HG03442 (cell line): ENCODE results near the gene SERPIND1.

Source experiments
- ATAC-seq: cut with Tn5 transposase; IDR thresholded peaks from one replicate; pipeline ENCODE4 v1.9.1; 2021; ENCODE audit warnings: mild to moderate bottlenecking, moderate library complexity; ENCODE audit not compliant: unreplicated experiment

The SERPIND1 gene

DNA sequence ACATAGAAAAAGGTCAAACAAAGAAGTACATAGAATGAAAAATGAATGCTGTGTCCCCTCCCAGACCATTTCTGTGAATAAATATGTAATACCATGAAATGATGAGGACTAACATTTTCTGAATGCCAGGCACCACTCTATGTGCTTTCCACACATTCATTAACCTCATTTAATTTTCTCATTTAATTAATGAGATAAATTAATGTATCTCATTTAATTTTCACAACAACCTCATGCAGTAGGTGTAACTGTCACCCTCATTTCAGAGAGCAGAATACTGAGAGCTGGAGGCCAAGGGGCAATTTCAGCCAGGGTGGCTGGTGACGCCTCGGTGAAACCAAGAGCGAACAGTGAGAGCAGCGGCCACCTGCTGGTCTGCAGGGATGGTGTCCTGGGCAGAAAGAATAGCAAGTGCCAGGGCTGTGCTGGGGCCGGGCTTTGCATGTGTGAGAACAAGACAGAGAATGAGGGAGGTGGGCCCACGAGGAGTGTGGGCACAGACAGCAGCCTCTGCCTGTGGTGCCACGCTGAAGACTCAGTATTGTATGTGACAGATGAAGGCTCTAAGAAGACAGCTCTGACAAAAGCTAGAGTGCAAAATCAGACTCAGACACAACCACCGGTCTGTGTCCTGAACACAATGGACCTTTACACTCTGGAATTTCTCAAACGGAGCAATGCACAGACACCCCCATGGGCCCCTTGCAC, 1.8 kb upstream of the SERPIND1 start:
- no peak for ATAC-seq

DNA sequence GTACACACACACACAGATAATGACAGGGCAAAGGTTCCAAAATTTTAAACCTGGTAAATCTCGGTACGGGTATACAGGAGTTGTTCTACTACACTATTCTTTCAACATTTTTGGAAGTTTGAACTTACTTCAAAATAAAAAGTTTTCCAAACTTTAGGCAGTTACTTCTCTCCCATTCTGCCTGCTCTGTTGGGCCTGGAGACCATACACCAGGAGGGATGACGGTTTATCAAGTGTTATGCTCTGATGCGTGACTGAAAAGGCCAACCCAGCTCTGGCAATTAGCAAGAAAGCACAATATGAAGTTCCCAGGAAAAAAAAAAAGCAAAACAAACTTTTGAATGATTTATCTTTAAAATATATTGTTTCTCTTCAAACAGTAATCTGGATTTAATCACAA, 969 bp downstream of the SERPIND1 start:
- no peak for ATAC-seq

DNA sequence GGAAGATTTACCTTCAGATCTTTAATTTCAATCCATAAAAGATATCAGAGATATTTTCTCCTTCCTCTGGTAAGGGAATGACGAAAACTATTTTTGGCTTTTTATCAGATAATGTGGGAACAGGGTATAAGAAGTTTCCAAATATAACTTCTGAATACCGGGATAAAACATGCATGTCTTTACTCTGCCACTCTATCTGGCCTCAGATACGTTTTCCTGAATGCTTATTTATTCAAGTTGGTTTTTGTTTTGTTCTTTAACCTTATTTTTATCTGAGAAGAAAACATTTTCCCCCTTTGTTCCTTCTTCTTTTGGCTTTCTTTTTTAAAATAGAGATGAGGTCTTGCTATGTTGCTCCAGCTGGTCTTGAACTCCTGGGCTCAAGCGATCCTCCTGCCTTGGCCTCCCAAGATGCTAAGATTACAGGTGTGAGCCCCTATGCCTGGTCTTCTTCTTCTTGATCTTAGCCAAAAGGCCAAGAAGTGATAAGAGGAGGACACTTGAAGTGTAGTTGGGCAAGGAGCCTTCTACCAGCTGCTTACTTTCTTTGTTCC, 1.5 kb downstream of the SERPIND1 start:
- ATAC-seq = no peak

DNA sequence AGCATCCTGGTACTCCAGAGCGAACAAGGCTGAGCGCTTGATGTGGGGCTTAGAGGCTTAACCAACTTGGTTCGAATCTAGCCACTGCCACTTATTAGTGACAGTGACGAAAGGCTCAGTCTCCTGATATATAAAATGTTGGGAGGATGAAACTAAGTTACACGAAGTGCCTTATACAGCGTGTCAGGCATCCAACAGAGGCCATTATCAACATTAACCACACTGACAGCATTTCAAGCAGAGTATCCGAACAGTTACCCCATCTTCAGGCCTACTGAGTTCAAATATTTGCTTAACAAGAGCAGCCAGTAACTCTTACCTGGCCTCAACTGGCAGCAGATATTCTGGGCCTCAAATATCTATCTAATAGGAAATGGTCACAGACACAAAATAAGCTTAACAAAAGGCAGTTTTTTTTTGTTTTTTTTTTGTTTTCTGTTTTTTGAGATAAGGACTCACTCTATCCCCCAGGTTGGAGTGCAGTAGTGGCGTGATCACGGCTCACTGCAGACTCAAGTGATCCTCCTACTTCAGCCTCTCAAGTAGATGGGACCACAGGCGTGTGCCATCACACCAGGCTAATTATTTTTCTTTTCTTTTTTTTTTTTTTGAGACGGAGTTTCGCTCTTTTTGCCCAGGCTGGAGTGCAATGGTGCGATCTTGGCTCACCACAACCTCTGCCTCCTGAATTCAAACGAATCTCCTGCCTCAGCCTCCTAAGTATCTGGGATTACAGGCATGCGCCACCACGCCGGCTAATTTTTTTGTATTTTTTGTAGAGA, 2.9 kb downstream of the SERPIND1 start:
- ATAC-seq = no peak

DNA sequence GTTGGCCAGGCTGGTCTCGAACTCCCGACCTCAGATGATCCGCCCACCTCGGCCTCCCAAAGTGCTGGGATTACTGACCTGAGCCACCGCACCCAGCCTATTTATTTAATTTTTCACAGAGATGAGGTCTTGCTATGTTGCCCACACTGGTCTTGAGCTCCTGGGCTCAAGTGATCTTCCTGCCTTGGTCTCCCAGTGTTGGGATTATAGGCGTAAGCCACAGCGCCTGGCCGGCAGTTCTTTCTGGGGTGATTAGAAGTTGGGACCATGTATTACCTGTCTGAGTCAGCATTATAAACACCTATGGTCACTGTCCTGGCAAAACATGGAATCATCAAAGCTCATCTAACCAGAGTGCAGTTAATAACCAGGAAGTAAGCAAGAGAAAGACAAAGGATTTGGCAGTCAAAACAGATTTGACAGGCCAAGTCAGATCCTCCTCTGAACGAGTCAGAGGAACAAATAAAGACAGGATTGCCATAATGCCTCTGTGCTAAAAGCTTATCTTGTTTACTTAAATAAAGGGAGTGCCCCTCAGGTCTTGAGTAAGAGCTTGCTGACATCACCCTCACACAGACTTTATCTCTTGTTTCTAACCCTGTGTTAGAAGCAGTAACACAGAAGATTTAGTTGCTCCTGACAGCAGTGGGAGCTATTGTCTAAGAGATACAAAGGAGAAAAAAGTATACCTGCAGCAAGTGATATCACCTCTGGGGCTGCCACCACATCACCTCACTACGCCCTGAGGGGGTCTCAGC, 3.7 kb downstream of the SERPIND1 start:
- no peak for ATAC-seq

DNA sequence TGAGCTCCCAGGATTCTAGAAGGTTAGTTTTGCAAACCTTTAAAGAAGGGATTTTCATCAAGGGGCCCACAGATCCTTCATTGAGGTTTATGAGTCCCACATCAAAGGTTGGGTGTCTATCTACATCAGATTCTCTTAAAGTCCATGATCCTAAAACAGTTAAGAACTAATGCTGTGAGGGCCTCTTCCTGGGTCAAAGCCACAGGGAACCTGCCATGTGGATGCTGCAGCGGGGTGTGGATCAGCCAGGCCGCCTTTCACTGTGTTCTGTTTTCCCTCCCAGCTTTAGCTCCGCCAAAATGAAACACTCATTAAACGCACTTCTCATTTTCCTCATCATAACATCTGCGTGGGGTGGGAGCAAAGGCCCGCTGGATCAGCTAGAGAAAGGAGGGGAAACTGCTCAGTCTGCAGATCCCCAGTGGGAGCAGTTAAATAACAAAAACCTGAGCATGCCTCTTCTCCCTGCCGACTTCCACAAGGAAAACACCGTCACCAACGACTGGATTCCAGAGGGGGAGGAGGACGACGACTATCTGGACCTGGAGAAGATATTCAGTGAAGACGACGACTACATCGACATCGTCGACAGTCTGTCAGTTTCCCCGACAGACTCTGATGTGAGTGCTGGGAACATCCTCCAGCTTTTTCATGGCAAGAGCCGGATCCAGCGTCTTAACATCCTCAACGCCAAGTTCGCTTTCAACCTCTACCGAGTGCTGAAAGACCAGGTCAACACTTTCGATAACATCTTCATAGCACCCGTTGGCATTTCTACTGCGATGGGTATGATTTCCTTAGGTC, 5.3 kb downstream of the SERPIND1 start:
- ATAC-seq = no peak

DNA sequence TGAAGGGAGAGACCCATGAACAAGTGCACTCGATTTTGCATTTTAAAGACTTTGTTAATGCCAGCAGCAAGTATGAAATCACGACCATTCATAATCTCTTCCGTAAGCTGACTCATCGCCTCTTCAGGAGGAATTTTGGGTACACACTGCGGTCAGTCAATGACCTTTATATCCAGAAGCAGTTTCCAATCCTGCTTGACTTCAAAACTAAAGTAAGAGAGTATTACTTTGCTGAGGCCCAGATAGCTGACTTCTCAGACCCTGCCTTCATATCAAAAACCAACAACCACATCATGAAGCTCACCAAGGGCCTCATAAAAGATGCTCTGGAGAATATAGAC, 5.9 kb downstream of the SERPIND1 start:
- ATAC-seq = no peak

DNA sequence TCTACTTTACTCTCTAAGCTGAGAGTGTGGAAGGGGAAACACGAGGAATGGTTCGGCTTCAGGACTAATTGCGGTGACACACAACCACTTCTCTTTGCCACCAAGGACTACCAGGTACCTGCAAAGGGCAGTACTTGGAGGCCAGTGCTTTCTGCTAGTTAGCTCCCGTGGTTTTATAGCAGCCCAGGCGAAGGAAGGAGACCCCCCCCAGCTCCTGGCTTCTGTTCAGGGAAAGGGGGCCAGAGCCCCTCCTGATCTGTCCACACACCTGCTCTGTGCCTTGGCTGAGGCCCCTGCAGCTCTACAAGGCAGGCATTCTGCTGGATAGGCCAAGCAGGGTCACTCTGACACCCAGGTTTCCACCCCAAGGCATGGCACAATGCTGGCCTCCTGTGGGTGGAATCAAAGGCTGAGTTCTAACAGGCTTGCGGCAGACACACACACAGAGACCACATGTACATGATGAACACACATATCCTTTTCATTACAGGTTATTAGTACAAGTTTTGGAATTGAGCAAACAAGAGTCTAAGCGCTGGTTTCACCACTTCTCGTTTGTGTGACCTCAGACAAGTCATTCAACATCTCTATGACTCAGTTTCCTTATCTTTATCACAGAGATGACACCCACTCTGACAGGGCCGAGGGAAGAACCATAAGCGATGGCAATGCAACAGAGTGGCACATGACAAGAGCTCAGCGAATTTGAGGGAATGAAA, 7.5 kb downstream of the SERPIND1 start:
- ATAC-seq = no peak

DNA sequence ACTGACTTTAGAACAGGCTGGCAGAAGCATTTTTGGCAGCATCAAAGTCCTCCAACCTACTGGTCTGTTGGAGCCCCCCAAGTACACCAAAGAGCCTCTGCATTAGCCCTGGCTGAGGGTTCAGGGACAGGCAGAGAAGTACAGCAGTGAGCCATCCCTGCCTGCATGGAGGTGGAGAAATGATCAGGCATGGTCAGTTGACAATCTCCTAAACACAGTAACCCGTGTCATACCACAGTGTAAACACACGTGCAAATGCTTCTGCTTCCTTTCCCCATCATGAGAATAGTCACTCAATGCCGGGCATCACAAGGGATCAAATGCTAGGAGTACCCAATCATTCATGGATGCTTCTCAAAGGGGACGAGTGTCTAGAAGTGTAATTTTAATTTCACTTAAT, 8.2 kb downstream of the SERPIND1 start:
- ATAC-seq = no peak

DNA sequence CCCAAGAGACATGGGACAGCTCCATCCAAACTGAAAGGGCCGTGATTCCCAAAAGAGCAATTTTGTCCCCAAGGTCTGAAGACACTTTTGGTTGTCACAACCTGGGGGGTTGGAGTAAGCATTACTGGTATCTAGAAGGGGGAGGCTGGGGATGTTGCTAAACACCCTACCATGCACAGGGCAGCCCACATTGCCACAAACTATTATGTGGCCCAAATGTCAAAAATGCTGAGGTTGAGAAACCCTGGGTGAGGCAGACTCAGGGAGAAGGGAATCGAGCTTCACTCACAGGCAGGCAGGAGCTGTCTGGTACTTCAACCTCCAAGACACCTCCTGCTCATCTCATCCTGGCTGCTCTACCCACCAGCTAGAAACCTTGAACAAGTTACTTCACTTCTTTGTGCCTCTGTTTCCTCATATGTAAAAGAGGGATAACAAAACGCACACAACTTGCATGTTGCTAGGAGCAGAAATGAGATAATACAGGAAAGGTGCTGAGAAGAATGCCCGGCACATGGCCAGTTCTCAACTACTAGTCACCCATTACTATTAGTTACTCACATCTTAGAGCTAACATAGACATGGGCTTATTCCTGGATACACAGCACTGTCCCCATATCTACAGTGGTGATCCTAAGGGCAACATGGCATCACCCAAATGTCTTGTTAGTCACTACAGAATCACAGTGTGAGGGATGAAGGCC, 8.8 kb downstream of the SERPIND1 start:
- no peak for ATAC-seq

DNA sequence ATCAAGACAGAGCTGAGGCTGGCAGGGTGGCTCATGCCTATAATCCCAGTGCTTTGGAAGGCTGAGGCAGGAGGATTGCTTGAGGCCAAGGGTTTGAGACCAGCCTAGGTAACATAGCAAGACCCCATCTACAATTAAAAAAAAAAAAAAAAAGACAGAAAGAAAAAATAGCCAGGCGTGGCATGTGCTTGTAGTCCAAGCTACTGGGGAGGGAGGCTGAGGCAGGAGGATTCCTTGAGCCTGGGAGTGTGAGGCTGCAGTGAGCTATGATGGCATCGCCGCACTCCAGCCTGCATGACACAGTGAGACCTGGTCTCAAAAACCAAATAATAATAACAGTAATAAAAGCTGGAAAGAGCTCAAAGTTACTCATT, 9.4 kb downstream of the SERPIND1 start:
- ATAC-seq = no peak

DNA sequence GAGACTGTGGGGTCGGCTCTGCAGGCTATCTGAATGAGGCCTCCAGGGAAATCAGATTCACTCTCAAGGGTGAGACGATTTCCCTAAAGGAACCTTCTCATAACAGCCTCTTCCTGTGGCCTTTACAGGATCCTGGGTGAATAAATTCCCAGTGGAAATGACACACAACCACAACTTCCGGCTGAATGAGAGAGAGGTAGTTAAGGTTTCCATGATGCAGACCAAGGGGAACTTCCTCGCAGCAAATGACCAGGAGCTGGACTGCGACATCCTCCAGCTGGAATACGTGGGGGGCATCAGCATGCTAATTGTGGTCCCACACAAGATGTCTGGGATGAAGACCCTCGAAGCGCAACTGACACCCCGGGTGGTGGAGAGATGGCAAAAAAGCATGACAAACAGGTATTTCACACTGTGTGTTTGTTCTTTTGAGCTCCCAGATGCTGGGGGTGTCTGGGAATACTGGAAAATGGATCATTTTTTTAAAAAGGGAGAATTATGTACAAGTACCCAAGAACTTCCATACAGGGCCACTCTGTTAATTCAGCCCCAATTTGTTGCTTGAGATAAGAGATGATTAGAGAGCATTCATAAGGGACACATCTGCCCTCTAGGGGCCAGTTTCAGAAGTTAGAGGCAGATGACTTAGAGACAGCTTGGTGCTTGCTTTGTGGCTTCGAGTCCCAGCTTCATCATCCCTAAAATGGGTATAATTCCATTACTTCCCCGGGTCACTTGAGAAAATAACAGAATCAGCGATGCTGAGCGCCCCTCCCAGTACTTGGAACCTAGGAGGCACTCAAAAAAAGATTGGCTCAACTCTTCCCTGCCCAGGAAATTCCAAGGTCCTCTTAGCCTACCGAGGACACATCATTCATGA, 10.2 kb downstream of the SERPIND1 start:
- ATAC-seq = no peak

DNA sequence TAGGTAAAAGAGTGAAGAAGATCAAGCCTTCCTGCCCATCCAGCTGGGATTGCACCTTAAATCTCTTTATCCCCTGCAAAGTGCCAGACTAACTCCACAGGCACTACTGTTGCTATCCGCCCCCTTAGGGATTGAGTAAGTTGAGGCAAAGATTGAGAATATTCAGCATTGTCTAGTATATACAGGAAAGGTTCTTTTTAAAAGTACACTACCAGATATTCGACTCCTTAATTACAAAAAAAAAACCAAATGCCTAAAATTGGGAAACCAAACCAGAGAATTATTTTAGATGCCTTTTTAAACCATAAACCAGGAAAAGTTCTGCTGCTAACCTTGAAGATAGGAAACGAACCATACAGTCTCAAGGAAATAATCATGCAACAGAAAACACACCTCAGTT, 11.5 kb downstream of the SERPIND1 start:
- no peak for ATAC-seq

DNA sequence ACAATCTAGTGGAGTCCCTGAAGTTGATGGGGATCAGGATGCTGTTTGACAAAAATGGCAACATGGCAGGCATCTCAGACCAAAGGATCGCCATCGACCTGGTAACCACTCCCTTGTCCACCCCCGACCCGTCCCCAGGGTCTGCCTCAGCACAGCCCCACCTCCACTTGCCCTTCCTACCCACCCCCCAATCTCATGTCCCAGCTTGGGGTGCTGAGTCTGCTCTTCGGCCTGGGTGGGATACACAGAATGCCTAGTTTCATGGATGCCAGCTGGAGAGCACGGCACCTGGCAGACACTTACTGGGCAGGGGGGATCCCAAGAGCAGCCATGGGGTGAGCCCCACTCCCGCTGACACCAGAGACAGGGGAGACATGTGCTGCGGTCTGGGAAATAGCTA, 12.1 kb downstream of the SERPIND1 start:
- no peak for ATAC-seq

DNA sequence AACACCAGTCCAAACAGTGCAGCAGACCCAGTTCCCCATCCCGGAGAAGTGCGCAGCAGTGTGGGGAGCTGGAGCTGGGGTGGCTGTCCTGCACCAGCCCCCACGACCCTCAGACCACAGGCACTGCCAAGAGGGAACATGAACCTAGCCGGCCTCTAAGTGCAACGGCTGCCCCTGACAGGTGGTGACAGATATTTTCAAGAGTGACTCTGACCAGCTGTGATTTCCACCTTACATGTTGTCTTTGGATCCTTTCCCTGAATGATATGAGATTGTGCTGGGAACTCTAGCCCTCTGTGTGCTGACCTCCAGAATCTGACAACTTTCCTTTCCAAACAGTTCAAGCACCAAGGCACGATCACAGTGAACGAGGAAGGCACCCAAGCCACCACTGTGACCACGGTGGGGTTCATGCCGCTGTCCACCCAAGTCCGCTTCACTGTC, 12.6 kb downstream of the SERPIND1 start:
- ATAC-seq = no peak

DNA sequence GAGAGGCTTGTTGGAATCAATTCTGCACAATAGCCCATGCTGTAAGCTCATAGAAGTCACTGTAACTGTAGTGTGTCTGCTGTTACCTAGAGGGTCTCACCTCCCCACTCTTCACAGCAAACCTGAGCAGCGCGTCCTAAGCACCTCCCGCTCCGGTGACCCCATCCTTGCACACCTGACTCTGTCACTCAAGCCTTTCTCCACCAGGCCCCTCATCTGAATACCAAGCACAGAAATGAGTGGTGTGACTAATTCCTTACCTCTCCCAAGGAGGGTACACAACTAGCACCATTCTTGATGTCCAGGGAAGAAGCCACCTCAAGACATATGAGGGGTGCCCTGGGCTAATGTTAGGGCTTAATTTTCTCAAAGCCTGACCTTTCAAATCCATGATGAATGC, 13.3 kb downstream of the SERPIND1 start:
- ATAC-seq = no peak

DNA sequence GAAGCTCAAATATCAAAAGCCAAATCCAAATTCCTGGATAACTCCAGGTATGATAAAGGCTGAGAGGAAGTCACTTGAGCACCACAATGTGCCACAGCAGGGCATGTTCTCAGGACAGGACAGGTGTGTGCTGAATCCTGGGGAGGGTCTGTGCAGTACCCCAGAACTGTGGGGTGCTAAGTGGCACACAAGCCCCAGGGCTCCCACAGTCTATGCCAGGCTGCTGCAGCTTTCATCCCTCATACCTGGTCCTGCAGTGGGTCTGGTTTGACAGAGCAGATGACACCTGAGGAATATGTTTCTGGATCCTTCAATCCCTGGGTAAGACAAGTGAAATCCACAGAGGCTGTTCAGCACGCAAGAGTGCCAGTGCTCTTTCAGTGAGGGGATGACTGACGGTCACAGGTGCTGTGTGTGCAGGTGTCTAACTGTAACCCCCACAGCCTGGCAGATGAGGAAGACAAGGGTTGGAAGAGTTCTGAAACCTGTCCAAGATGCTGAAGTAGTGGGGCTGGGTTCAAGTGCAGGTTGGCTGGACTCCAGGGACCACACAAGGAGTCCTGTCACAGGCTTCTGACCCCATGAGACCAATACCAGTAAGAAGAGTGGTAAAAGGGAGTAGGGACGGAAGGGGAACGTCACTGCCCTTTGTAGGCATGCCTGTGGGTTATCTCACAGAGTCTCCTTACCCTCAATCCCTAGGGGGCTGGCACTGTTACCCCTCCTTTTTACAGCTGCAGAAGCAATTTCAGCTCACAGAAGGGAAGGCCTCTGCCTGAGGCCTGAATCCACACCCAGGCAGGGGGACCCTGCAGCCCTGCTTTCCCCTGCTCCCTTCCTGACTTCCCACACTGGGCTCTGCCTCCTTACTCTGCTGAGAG, 14.1 kb downstream of the SERPIND1 start:
- ATAC-seq = no peak
